SK-N-SH (cell line): ENCODE measurements around the gene ETS1.

ENCODE experiments used
- CTCF ChIP-seq: fragments of 200-600 bp; sonication (generic); IDR thresholded peaks from 2 replicates; pipeline ENCODE4 v1.6.1; 2017; ENCODE audit warnings: antibody characterized with exemption, mild to moderate bottlenecking, moderate library complexity
- POLR2AphosphoS5 ChIP-seq: IDR thresholded peaks from 2 replicates; pipeline ENCODE4 v1.6.1; 2012; ENCODE audit warnings: low read depth, low read length

GRCh38 chr11:128411150-128411549, 176.2 kb downstream of the ETS1 start:
- TF ChIP-seq CTCF (no peak), POLR2AphosphoS5 (no peak)
